ENCODE measurements around the gene ZNF385D.

The ZNF385D gene

DNA sequence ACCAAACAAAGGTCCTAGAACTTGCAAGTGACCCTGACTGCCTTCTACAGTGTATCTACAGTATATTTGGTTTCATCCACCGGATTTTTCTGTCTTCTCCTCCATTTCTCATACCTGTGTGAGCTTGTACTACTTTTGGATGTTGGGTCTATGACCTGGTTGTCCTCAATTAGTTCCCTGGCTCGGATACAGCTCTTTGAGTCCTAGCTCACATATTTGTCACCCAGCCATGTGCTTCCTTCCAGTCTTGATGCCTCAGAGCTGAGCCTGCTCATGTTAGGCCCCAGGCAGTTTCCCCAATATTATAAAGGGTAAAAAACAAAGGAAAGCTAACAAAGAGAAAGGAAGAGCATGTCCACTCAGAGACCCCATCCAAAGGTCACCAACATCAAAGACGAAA, 28.2 kb downstream of the ZNF385D start:
- peaks cover 18% of the 10 kb centered on the region for H3K79me1 ChIP-seq (replicated peaks; ENCODE audit: low read length, poor library complexity, severe bottlenecking)
- no peak overlapping the region for H3K9ac ChIP-seq (ENCODE audit: low read length)
- H3K18ac ChIP-seq (ENCODE audit: low read depth in 1 of 2, low read length in 2 of 2) = no peak overlapping the region
- H2AK5ac ChIP-seq (ENCODE audit: low read length, severe bottlenecking) = no peak overlapping the region
- H3K23ac ChIP-seq (ENCODE audit: low read length in 2 of 2) = no peak overlapping the region
- no peak overlapping the region for H2BK12ac ChIP-seq (ENCODE audit: low read length in 2 of 2)
- H2AFZ ChIP-seq (ENCODE audit: low read depth, low read length) = no peak overlapping the region
- H3K9me3 ChIP-seq (ENCODE audit: control insufficient read depth, low read length) = peaks cover 4% of the 10 kb centered on the region
- H3K4me1 ChIP-seq (ENCODE audit: control insufficient read depth, insufficient read depth, low read depth, low read length) = no peaks in the 10 kb centered on the region
- no peaks in the 10 kb centered on the region for H3K27me3 ChIP-seq (ENCODE audit: control insufficient read depth in 1 of 2, insufficient read depth in 1 of 2, low read length in 2 of 2)
- no peak overlapping the region for H2BK120ac ChIP-seq (ENCODE audit: low read depth, low read length)
- no peaks in the 10 kb centered on the region for H3K36me3 ChIP-seq (ENCODE audit: control insufficient read depth in 1 of 2, insufficient read depth in 2 of 2, low read depth in 1 of 2, low read length in 2 of 2)
- no peak overlapping the region for H3K4me2 ChIP-seq (ENCODE audit: low read length, poor library complexity, severe bottlenecking)
- no peak overlapping the region for H3K27ac ChIP-seq (ENCODE audit: low read length, poor library complexity, severe bottlenecking)
- 38% methylated on average over 1 of the region's 3 CpGs for WGBS
- H3K4me3 ChIP-seq (ENCODE audit: insufficient read depth in 1 of 2, low read depth in 1 of 2, low read length in 2 of 2) = no peak overlapping the region
- no peak for DNase-seq
- no peak overlapping the region for H2BK15ac ChIP-seq (ENCODE audit: low read depth, poor library complexity, severe bottlenecking)
- no peak overlapping the region for H2BK5ac ChIP-seq (ENCODE audit: low read depth, low read length, poor library complexity, severe bottlenecking)
- no peak overlapping the region for H4K8ac ChIP-seq (ENCODE audit: low read length)
- H3K4ac ChIP-seq (ENCODE audit: low read depth in 1 of 2, low read length in 2 of 2) = no peak overlapping the region
- H4K91ac ChIP-seq (ENCODE audit: low read length) = no peak overlapping the region
- no peak overlapping the region for H3K14ac ChIP-seq (ENCODE audit: low read length in 2 of 2)

DNA sequence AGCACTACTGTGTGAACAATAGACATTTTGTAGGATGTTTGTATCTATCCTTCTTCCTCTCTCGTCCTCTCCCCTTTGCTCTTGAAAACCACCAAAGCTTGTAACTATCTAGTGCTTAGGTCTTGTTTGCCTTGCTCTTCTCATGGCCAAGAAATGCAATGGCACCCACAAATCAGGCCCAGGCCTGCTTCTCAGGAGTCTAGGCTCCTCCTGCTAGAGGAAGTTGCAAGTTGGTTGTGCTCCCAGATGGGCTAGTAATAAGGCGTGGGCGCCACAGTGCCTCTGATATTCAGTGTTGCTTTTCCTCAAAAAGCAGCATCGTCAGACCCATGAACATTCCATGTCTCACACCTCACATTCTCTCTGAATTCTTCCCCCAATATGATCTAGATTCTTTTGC, 28.7 kb downstream of the ZNF385D start:
- H3K79me1 ChIP-seq (replicated peaks; ENCODE audit: low read length, poor library complexity, severe bottlenecking) = peaks cover 20% of the 10 kb centered on the region
- H3K4me1 ChIP-seq (ENCODE audit: control insufficient read depth, insufficient read depth, low read depth, low read length) = no peaks in the 10 kb centered on the region
- no peaks in the 10 kb centered on the region for H3K36me3 ChIP-seq (ENCODE audit: control insufficient read depth in 1 of 2, insufficient read depth in 2 of 2, low read depth in 1 of 2, low read length in 2 of 2)
- no peak for DNase-seq
- peaks cover 4% of the 10 kb centered on the region for H3K9me3 ChIP-seq (ENCODE audit: control insufficient read depth, low read length)
- 93% methylated on average over 4 of the region's 4 CpGs for WGBS
- H3K14ac ChIP-seq (ENCODE audit: low read length in 2 of 2) = no peak overlapping the region
- H3K27ac ChIP-seq (ENCODE audit: low read length, poor library complexity, severe bottlenecking) = no peak overlapping the region
- H2AK5ac ChIP-seq (ENCODE audit: low read length, severe bottlenecking) = no peak overlapping the region
- no peak overlapping the region for H3K4me2 ChIP-seq (ENCODE audit: low read length, poor library complexity, severe bottlenecking)
- no peaks in the 10 kb centered on the region for H3K27me3 ChIP-seq (ENCODE audit: control insufficient read depth in 1 of 2, insufficient read depth in 1 of 2, low read length in 2 of 2)
- H3K18ac ChIP-seq (ENCODE audit: low read depth in 1 of 2, low read length in 2 of 2) = no peak overlapping the region
- H4K8ac ChIP-seq (ENCODE audit: low read length) = no peak overlapping the region
- no peak overlapping the region for H3K23ac ChIP-seq (ENCODE audit: low read length in 2 of 2)
- no peak overlapping the region for H3K4ac ChIP-seq (ENCODE audit: low read depth in 1 of 2, low read length in 2 of 2)
- no peak overlapping the region for H2AFZ ChIP-seq (ENCODE audit: low read depth, low read length)
- H3K9ac ChIP-seq (ENCODE audit: low read length) = no peak overlapping the region
- no peak overlapping the region for H3K4me3 ChIP-seq (ENCODE audit: insufficient read depth in 1 of 2, low read depth in 1 of 2, low read length in 2 of 2)
- H2BK15ac ChIP-seq (ENCODE audit: low read depth, poor library complexity, severe bottlenecking) = no peak overlapping the region
- no peak overlapping the region for H2BK5ac ChIP-seq (ENCODE audit: low read depth, low read length, poor library complexity, severe bottlenecking)
- no peak overlapping the region for H4K91ac ChIP-seq (ENCODE audit: low read length)
- H2BK12ac ChIP-seq (ENCODE audit: low read length in 2 of 2) = no peak overlapping the region
- H2BK120ac ChIP-seq (ENCODE audit: low read depth, low read length) = no peak overlapping the region

GRCh38 chr3:21718943-21719591, 31.9 kb downstream of the ZNF385D start:
- peaks cover 29% of the 10 kb centered on the region for H3K79me1 ChIP-seq (replicated peaks; ENCODE audit: low read length, poor library complexity, severe bottlenecking)
- H3K36me3 ChIP-seq (ENCODE audit: control insufficient read depth in 1 of 2, insufficient read depth in 2 of 2, low read depth in 1 of 2, low read length in 2 of 2) = peaks cover 0 to 7% of the 10 kb centered on the region in 2 experiments
- H3K27me3 ChIP-seq (ENCODE audit: control insufficient read depth in 1 of 2, insufficient read depth in 1 of 2, low read length in 2 of 2) = no peaks in the 10 kb centered on the region
- peak overlapping the region; percentile 86 for H2AK5ac ChIP-seq (ENCODE audit: low read length, severe bottlenecking)
- H2BK12ac ChIP-seq (ENCODE audit: low read length in 2 of 2) = no peak overlapping the region
- no peak overlapping the region for H3K18ac ChIP-seq (ENCODE audit: low read depth in 1 of 2, low read length in 2 of 2)
- peak overlapping the region; percentile 66 for H2BK5ac ChIP-seq (ENCODE audit: low read depth, low read length, poor library complexity, severe bottlenecking)
- no peak for DNase-seq
- H4K8ac ChIP-seq (ENCODE audit: low read length) = no peak overlapping the region
- no peak overlapping the region for H3K4me2 ChIP-seq (ENCODE audit: low read length, poor library complexity, severe bottlenecking)
- no peaks in the 10 kb centered on the region for H3K4me1 ChIP-seq (ENCODE audit: control insufficient read depth, insufficient read depth, low read depth, low read length)
- H2BK15ac ChIP-seq (ENCODE audit: low read depth, poor library complexity, severe bottlenecking) = no peak overlapping the region
- H3K9ac ChIP-seq (ENCODE audit: low read length) = no peak overlapping the region
- no peak overlapping the region for H2BK120ac ChIP-seq (ENCODE audit: low read depth, low read length)
- H4K91ac ChIP-seq (ENCODE audit: low read length) = no peak overlapping the region
- no peak overlapping the region for H3K4me3 ChIP-seq (ENCODE audit: insufficient read depth in 1 of 2, low read depth in 1 of 2, low read length in 2 of 2)
- H3K14ac ChIP-seq (ENCODE audit: low read length in 2 of 2) = no peak overlapping the region
- no peak overlapping the region for H3K23ac ChIP-seq (ENCODE audit: low read length in 2 of 2)
- H3K9me3 ChIP-seq (ENCODE audit: control insufficient read depth, low read length) = peaks cover 3% of the 10 kb centered on the region
- 78% methylated on average over 3 of the region's 6 CpGs for WGBS
- H3K4ac ChIP-seq (ENCODE audit: low read depth in 1 of 2, low read length in 2 of 2) = no peak overlapping the region
- H3K27ac ChIP-seq (ENCODE audit: low read length, poor library complexity, severe bottlenecking) = peak overlapping the region; percentile 62
- H2AFZ ChIP-seq (ENCODE audit: low read depth, low read length) = no peak overlapping the region

DNA sequence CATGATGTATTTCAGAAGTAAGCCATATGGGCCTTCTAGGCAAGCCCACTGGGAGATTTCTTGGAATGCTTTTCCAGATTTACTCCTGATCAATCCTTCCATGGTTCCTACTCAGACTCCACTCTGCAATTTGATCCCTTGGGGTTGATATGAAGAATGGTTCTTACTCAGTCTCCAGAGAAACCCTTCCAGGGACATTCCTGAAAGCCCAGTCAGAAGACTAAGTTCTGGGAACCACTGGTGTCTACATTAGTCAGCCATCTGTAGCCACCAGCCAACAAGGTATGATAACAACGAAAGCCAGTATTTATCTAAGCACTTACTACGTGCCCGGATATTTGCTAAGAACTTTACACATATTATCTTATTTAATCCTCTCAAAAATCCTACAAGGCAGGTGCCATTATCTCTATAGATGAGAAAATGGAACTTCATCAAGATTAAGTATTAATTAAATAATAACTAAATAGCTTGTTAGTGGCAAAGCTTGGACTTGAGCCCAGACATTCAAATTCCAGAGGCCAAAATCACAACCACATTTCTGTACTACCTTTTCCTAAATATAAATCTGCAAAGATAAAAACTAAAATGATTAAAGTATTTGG, 32.7 kb downstream of the ZNF385D start:
- no peak overlapping the region for H3K4me3 ChIP-seq (ENCODE audit: insufficient read depth in 1 of 2, low read depth in 1 of 2, low read length in 2 of 2)
- H3K9ac ChIP-seq (ENCODE audit: low read length) = no peak overlapping the region
- no peaks in the 10 kb centered on the region for H3K27me3 ChIP-seq (ENCODE audit: control insufficient read depth in 1 of 2, insufficient read depth in 1 of 2, low read length in 2 of 2)
- 33% methylated on average over 1 of the region's 3 CpGs for WGBS
- DNase-seq = peak; percentile 23
- no peak overlapping the region for H3K18ac ChIP-seq (ENCODE audit: low read depth in 1 of 2, low read length in 2 of 2)
- H3K79me1 ChIP-seq (replicated peaks; ENCODE audit: low read length, poor library complexity, severe bottlenecking) = peaks cover 35% of the 10 kb centered on the region
- H2BK15ac ChIP-seq (ENCODE audit: low read depth, poor library complexity, severe bottlenecking) = no peak overlapping the region
- H3K27ac ChIP-seq (ENCODE audit: low read length, poor library complexity, severe bottlenecking) = peak overlapping the region; percentile 89
- H3K23ac ChIP-seq (ENCODE audit: low read length in 2 of 2) = no peak overlapping the region
- H2BK12ac ChIP-seq (ENCODE audit: low read length in 2 of 2) = no peak overlapping the region
- no peak overlapping the region for H4K8ac ChIP-seq (ENCODE audit: low read length)
- H3K14ac ChIP-seq (ENCODE audit: low read length in 2 of 2) = no peak overlapping the region
- no peak overlapping the region for H4K91ac ChIP-seq (ENCODE audit: low read length)
- H2AK5ac ChIP-seq (ENCODE audit: low read length, severe bottlenecking) = no peak overlapping the region
- no peaks in the 10 kb centered on the region for H3K4me1 ChIP-seq (ENCODE audit: control insufficient read depth, insufficient read depth, low read depth, low read length)
- H3K4ac ChIP-seq (ENCODE audit: low read depth in 1 of 2, low read length in 2 of 2) = no peak overlapping the region
- H3K36me3 ChIP-seq (ENCODE audit: control insufficient read depth in 1 of 2, insufficient read depth in 2 of 2, low read depth in 1 of 2, low read length in 2 of 2) = peaks cover 0 to 7% of the 10 kb centered on the region in 2 experiments
- peaks cover 3% of the 10 kb centered on the region for H3K9me3 ChIP-seq (ENCODE audit: control insufficient read depth, low read length)
- peak overlapping the region; percentile 73 for H2BK5ac ChIP-seq (ENCODE audit: low read depth, low read length, poor library complexity, severe bottlenecking)
- H2BK120ac ChIP-seq (ENCODE audit: low read depth, low read length) = no peak overlapping the region
- no peak overlapping the region for H2AFZ ChIP-seq (ENCODE audit: low read depth, low read length)
- no peak overlapping the region for H3K4me2 ChIP-seq (ENCODE audit: low read length, poor library complexity, severe bottlenecking)
